ENCODE measurements around the gene ASB3. TPM values are rescaled to one million over a fixed set of nuclear protein-coding genes. Genes with fewer than 3 reads are reported as not detected.

ASB3 gene
- polyA plus RNA-seq, 1 donor from 2014 or later, result 60.4 TPM

GRCh38 chr2:53708988-53709387 lies 77.8 kb downstream of the ASB3 start:
- H3K9me2 ChIP-seq (ENCODE audit: insufficient read depth, low read length), result no peaks in the 10 kb centered on the region
- no peak for TF ChIP-seq RAD21 (conservative IDR thresholded peaks at IDR 0.05)
- no peak for TF ChIP-seq MXI1 (conservative IDR thresholded peaks at IDR 0.05; ENCODE audit: poor library complexity, severe bottlenecking)
- TF ChIP-seq POLR2AphosphoS5 (IDR thresholded peaks at IDR 0.05), result no peak
- TF ChIP-seq, protein P1, sequence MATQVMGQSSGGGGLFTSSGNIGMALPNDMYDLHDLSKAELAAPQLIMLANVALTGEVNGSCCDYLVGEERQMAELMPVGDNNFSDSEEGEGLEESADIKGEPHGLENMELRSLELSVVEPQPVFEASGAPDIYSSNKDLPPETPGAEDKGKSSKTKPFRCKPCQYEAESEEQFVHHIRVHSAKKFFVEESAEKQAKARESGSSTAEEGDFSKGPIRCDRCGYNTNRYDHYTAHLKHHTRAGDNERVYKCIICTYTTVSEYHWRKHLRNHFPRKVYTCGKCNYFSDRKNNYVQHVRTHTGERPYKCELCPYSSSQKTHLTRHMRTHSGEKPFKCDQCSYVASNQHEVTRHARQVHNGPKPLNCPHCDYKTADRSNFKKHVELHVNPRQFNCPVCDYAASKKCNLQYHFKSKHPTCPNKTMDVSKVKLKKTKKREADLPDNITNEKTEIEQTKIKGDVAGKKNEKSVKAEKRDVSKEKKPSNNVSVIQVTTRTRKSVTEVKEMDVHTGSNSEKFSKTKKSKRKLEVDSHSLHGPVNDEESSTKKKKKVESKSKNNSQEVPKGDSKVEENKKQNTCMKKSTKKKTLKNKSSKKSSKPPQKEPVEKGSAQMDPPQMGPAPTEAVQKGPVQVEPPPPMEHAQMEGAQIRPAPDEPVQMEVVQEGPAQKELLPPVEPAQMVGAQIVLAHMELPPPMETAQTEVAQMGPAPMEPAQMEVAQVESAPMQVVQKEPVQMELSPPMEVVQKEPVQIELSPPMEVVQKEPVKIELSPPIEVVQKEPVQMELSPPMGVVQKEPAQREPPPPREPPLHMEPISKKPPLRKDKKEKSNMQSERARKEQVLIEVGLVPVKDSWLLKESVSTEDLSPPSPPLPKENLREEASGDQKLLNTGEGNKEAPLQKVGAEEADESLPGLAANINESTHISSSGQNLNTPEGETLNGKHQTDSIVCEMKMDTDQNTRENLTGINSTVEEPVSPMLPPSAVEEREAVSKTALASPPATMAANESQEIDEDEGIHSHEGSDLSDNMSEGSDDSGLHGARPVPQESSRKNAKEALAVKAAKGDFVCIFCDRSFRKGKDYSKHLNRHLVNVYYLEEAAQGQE (IDR thresholded peaks at IDR 0.05; ENCODE audit: borderline replicate concordance), result no peak
- no peak for TF ChIP-seq TAF1 (IDR thresholded peaks at IDR 0.05; ENCODE audit: low read depth)
- no peak for TF ChIP-seq SMC3 (conservative IDR thresholded peaks at IDR 0.05; ENCODE audit: poor library complexity)
- TF ChIP-seq, protein P2, sequence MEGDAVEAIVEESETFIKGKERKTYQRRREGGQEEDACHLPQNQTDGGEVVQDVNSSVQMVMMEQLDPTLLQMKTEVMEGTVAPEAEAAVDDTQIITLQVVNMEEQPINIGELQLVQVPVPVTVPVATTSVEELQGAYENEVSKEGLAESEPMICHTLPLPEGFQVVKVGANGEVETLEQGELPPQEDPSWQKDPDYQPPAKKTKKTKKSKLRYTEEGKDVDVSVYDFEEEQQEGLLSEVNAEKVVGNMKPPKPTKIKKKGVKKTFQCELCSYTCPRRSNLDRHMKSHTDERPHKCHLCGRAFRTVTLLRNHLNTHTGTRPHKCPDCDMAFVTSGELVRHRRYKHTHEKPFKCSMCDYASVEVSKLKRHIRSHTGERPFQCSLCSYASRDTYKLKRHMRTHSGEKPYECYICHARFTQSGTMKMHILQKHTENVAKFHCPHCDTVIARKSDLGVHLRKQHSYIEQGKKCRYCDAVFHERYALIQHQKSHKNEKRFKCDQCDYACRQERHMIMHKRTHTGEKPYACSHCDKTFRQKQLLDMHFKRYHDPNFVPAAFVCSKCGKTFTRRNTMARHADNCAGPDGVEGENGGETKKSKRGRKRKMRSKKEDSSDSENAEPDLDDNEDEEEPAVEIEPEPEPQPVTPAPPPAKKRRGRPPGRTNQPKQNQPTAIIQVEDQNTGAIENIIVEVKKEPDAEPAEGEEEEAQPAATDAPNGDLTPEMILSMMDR (IDR thresholded peaks at IDR 0.05; ENCODE audit: poor library complexity, severe bottlenecking), result no peak
- no peak for TF ChIP-seq EZH2 (IDR thresholded peaks at IDR 0.05; ENCODE audit: borderline replicate concordance, insufficient read depth, low read length, poor library complexity, severe bottlenecking)
- no peak for TF ChIP-seq EP300 (conservative IDR thresholded peaks at IDR 0.05; ENCODE audit: poor library complexity, severe bottlenecking)
- no peaks in the 10 kb centered on the region for H3K27me3 ChIP-seq (ENCODE audit: insufficient read depth, low read depth, low read length)
- no peaks in the 10 kb centered on the region for H3F3A ChIP-seq (ENCODE audit: insufficient read depth, low read length, poor library complexity, severe bottlenecking)
- no peak overlapping the region for H3K9ac ChIP-seq (ENCODE audit: low read length)
- H3K4me2 ChIP-seq (ENCODE audit: low read length), result no peak overlapping the region
- no peaks in the 10 kb centered on the region for H4K20me1 ChIP-seq (ENCODE audit: insufficient read depth)
- peaks cover 23% of the 10 kb centered on the region for H3K36me3 ChIP-seq (ENCODE audit: insufficient read depth, low read length)
- H3K79me2 ChIP-seq (replicated peaks; ENCODE audit: insufficient read depth, low read length), result no peaks in the 10 kb centered on the region
- no peak overlapping the region for H2AFZ ChIP-seq (ENCODE audit: low read depth, low read length)
- no peak overlapping the region for H3K4me3 ChIP-seq (ENCODE audit: low read length)
- H3K27ac ChIP-seq (ENCODE audit: low read length), result no peak overlapping the region
- H3K9me3 ChIP-seq (ENCODE audit: low read length), result peaks cover 11% of the 10 kb centered on the region

DNA sequence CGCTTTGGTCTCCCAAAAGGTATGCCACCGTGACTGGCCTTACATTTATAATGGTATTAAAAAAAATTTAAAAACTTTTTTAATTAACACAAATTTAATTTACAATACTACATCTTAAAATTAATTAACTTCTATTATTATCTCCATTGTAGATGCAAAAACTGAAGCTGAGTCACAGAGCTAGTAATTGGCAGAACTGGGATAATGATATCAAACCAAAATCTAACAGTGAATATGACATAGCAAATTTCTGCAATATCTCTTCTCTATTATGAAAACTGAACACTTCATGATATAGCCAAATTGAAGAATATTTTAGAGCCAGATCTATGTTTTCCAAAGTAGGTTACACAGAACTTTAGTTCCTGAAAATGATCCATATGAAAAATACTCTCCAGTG lies 85.5 kb downstream of the ASB3 start:
- no peak overlapping the region for H3K9ac ChIP-seq (ENCODE audit: low read length)
- no peak overlapping the region for H2AFZ ChIP-seq (ENCODE audit: low read depth, low read length)
- no peaks in the 10 kb centered on the region for H3K79me2 ChIP-seq (replicated peaks; ENCODE audit: insufficient read depth, low read length)
- no peaks in the 10 kb centered on the region for H3K36me3 ChIP-seq (ENCODE audit: insufficient read depth, low read length)
- H3K9me3 ChIP-seq (ENCODE audit: low read length), result no peaks in the 10 kb centered on the region
- H3K4me2 ChIP-seq (ENCODE audit: low read length), result no peak overlapping the region
- no peak for TF ChIP-seq SMC3 (conservative IDR thresholded peaks at IDR 0.05; ENCODE audit: poor library complexity)
- H4K20me1 ChIP-seq (ENCODE audit: insufficient read depth), result no peaks in the 10 kb centered on the region
- no peak overlapping the region for H3K27ac ChIP-seq (ENCODE audit: low read length)
- H3K9me2 ChIP-seq (ENCODE audit: insufficient read depth, low read length), result no peaks in the 10 kb centered on the region
- H3K4me3 ChIP-seq (ENCODE audit: low read length), result no peak overlapping the region
- no peaks in the 10 kb centered on the region for H3K27me3 ChIP-seq (ENCODE audit: insufficient read depth, low read depth, low read length)
- no peaks in the 10 kb centered on the region for H3F3A ChIP-seq (ENCODE audit: insufficient read depth, low read length, poor library complexity, severe bottlenecking)

DNA sequence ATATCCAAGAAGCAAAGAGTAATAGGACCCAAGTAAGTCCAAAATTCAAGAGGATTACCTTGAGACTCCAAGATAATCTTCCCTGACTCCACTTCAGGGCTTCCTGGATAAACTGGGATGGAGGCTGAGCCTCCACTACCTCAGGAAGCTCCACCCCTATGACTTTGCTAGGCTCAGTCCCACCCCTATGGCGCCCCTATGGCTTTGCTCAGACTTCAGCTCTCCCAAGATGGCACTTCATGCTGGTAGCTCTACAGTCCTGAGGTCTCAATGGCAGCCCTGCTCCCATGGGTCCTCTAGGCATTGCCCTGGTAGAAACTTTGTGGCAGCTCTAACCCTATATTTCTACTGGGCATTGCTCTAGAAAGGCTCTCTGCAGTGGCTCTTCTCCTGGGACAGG lies 89.1 kb downstream of the ASB3 start:
- no peaks in the 10 kb centered on the region for H3F3A ChIP-seq (ENCODE audit: insufficient read depth, low read length, poor library complexity, severe bottlenecking)
- no peaks in the 10 kb centered on the region for H3K27me3 ChIP-seq (ENCODE audit: insufficient read depth, low read depth, low read length)
- no peak overlapping the region for H3K9ac ChIP-seq (ENCODE audit: low read length)
- TF ChIP-seq, protein P2 (IDR thresholded peaks at IDR 0.05; ENCODE audit: poor library complexity, severe bottlenecking), result no peak
- TF ChIP-seq RAD21 (conservative IDR thresholded peaks at IDR 0.05) (no peak), SMC3 (conservative IDR thresholded peaks at IDR 0.05; ENCODE audit: poor library complexity) (no peak), POLR2AphosphoS5 (IDR thresholded peaks at IDR 0.05) (no peak)
- no peak overlapping the region for H3K4me2 ChIP-seq (ENCODE audit: low read length)
- H3K36me3 ChIP-seq (ENCODE audit: insufficient read depth, low read length), result no peaks in the 10 kb centered on the region
- H3K4me3 ChIP-seq (ENCODE audit: low read length), result no peak overlapping the region
- no peaks in the 10 kb centered on the region for H4K20me1 ChIP-seq (ENCODE audit: insufficient read depth)
- H3K9me2 ChIP-seq (ENCODE audit: insufficient read depth, low read length), result no peaks in the 10 kb centered on the region
- H2AFZ ChIP-seq (ENCODE audit: low read depth, low read length), result no peak overlapping the region
- H3K9me3 ChIP-seq (ENCODE audit: low read length), result no peaks in the 10 kb centered on the region
- H3K27ac ChIP-seq (ENCODE audit: low read length), result no peak overlapping the region
- H3K79me2 ChIP-seq (replicated peaks; ENCODE audit: insufficient read depth, low read length), result no peaks in the 10 kb centered on the region

All from neural cell (in vitro differentiated cells).